Esophagus (tissue), 2 donors: ENCODE measurements around the gene MRAS. TPM values are rescaled to one million over a fixed set of nuclear protein-coding genes. Genes with fewer than 3 reads are reported as not detected.
A peak's percentile ranks its signal among the peaks of the same experiment; 100 is the strongest.
"Not testable (repeated sequence)": the region's sequence is repeated elsewhere in the genome, so short reads cannot be mapped to it uniquely, and the experiment has no call there.

Experiments
- H3K27ac ChIP-seq, 2 donors: one replicate each; pipeline ENCODE4 v1.5.1; 2013; ENCODE audit warnings: low read depth in 2 of 2, mild to moderate bottlenecking in 2 of 2, inconsistent platforms in 1 of 2, low read length in 1 of 2, moderate library complexity in 1 of 2
- H3K27me3 ChIP-seq, 2 donors: one replicate each; pipeline ENCODE4 v1.6.1; 2013; ENCODE audit warnings: low read length in 2 of 2, control low read depth in 1 of 2, mild to moderate bottlenecking in 1 of 2; ENCODE audit not compliant: insufficient read depth in 2 of 2, control insufficient read depth in 1 of 2
- H3K36me3 ChIP-seq, 2 donors: one replicate each; pipeline ENCODE4 v1.6.1; 2013; ENCODE audit warnings: low read length in 1 of 2; ENCODE audit not compliant: control insufficient read depth in 2 of 2, insufficient read depth in 2 of 2
- H3K4me1 ChIP-seq, 2 donors: one replicate each; pipeline ENCODE4 v1.6.1; 2013; ENCODE audit warnings: low read length in 1 of 2; ENCODE audit not compliant: control insufficient read depth in 2 of 2, insufficient read depth in 2 of 2
- H3K4me3 ChIP-seq, 2 donors: one replicate each; pipeline ENCODE4 v1.5.1; 2013; ENCODE audit warnings: low read length in 2 of 2, mild to moderate bottlenecking in 2 of 2, low read depth in 1 of 2, moderate library complexity in 1 of 2
- H3K9me3 ChIP-seq, 2 donors: one replicate each; pipeline ENCODE4 v1.6.1; 2013; ENCODE audit warnings: mild to moderate bottlenecking in 2 of 2, low read depth in 1 of 2, low read length in 1 of 2, moderate library complexity in 1 of 2; ENCODE audit not compliant: control insufficient read depth in 2 of 2, insufficient read depth in 1 of 2
- WGBS, 2 donors: extraction: QIAGEN DNeasy Blood & Tissue Kit; methylation state at CpG; one replicate each; pipeline ENCODE4 v1.1.7; 2013; 5-methylcytosine and 5-hydroxymethylcytosine counted together
- polyA plus RNA-seq, 2 donors: library from polyadenylated mRNA; stranded (reverse); fragments of 200-250 nt; gene quantifications; one replicate each; pipeline ENCODE4 v1.2.3, GENCODE V29; 2013
- donor health status: healthy with polysubstance abuse.
- donor health status: Bipolar disorder and iron deficiency.

MRAS gene
- polyA plus RNA-seq, 2 donors: 1.2 to 2.4 TPM

DNA sequence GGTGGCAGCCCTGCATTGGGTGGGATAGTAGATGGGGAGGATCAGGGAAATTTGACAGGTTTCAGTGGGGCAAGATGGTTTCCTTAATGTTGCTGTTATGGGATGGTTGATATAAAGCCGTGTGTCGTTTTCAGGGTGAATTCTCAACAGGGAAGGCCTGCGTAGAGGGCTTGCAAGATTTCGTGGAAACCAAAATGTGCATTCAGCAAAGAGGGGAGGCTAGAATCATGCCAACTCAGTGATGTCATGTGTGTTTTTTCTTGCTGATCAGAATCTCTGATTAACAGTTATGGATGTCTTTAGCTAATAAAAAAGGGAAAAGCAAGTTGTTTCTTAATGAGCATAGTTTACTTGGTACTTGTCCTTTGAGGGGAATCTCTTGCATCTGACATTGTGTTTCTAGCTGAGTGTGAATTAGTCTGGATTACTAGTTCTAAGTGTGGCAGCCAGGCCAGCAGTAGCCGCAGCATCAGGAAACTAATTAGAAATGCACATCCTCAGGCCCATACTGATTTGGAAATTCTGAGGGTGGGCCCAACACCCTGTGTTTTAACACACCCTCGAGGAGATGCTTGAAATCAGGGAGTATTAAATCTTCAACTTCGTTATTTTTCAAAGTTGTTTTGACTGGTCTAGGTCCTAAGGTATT lies 24.8 kb downstream of the MRAS start:
- Histone ChIP-seq H3K4me3 (no peak overlapping the region), H3K36me3 (no peaks in the 10 kb centered on the region), H3K9me3 (no peaks in the 10 kb centered on the region), H3K4me1 (no peaks in the 10 kb centered on the region), H3K27ac (no peak overlapping the region), H3K27me3 (no peaks in the 10 kb centered on the region)
- 89 to 95% methylated on average over 7 of the region's 7 CpGs for WGBS, 2 donors

GRCh38 chr3:138373736-138374094 lies 25.3 kb downstream of the MRAS start:
- 98% methylated on average over 5 of the region's 5 CpGs for WGBS, 2 donors
- no peaks in the 10 kb centered on the region for H3K36me3 ChIP-seq

DNA sequence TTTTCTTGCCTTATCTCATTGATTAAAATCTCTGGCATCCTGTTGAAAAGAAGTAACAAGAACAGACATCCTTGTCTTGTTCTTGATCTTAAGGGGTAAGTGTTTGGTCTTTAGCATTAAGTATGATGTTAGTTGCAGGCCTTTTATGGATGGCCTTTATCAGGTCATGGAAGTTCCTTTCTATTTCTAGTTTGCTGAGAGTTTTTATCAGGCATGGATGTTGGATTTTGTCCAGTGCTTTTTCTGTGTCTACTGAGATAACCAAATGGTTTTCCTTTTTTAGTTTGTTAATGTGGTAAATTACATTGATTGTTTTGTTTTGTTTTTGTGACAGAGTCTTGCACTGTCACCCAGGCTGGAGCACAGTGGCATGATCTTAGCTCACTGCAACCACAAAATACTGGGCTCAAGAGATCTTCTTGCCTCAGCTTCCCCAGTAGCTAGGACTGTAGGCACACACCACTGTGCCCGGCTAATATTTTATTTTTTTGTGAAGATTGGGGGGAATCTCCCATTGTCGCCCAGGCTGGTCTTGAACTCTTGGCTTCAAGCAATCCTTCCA lies 26.3 kb downstream of the MRAS start:
- Histone ChIP-seq H3K36me3 (no peaks in the 10 kb centered on the region), H3K27me3 (no peaks in the 10 kb centered on the region), H3K4me1 (no peaks in the 10 kb centered on the region), H3K9me3 (no peaks in the 10 kb centered on the region), H3K4me3 (no peak overlapping the region), H3K27ac (no peak overlapping the region)
- 49 to 72% methylated on average over 2 of the region's 2 CpGs for WGBS, 2 donors

More at GRCh38 chr3:138373736-138374094, 25.3 kb downstream of the MRAS start:
- Histone ChIP-seq H3K4me1 (no peaks in the 10 kb centered on the region), H3K27me3 (no peaks in the 10 kb centered on the region), H3K27ac (no peak overlapping the region), H3K9me3 (no peaks in the 10 kb centered on the region), H3K4me3 (no peak overlapping the region)

GRCh38 chr3:138375447-138375846 lies 27.1 kb downstream of the MRAS start:
- H3K27me3 ChIP-seq: no peaks in the 10 kb centered on the region
- 74 to 77% methylated on average over 4 of the region's 4 CpGs for WGBS, 2 donors
- no peaks in the 10 kb centered on the region for H3K9me3 ChIP-seq
- no peaks in the 10 kb centered on the region for H3K4me1 ChIP-seq
- no peaks in the 10 kb centered on the region for H3K36me3 ChIP-seq
- no peak overlapping the region for H3K27ac ChIP-seq
- H3K4me3 ChIP-seq: no peak overlapping the region

DNA sequence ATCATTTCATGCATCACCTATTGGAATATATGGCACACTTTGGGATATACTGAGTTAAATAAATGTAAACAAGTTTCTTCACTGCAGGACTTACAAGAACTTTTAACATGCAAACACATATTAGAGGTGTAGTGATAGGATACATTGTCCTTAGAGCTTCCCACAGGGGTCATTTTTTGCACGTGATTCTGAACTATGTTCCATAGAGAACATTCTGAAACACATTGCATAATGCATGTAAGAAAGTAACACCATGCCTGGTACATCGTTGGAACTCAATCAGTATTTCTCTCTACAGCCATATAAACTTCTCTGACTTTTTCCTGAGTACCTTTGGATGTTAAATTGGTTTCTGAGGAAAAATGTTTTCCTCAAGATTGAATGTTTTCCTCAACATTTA lies 28.3 kb downstream of the MRAS start:
- Histone ChIP-seq H3K4me1 (peaks cover 0 to 3% of the 10 kb centered on the region in 2 donors), H3K27me3 (no peaks in the 10 kb centered on the region), H3K27ac (no peak overlapping the region), H3K9me3 (no peaks in the 10 kb centered on the region), H3K36me3 (no peaks in the 10 kb centered on the region), H3K4me3 (no peak overlapping the region)
- WGBS, 2 donors: 73 to 77% methylated on average over 2 of the region's 2 CpGs

DNA sequence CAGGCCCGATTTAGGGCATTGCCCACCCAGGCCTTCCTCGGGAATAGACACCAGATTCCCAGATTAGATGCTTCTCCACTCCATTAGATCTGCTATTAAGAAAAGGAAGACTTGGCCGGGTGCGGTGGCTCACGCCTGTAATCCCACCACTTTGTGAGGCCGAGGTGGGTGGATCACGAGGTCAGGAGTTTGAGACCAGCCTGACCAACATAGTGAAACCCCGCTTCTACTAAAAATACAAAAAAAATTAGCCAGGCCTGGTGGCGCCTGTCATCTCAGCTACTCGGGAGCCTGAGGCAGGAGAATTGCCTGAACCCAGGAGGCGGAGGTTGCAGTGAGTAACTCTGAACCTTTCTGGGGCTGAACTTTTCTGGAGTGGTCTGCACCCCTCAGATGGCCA lies 28.8 kb downstream of the MRAS start:
- H3K27me3 ChIP-seq, H3K36me3 ChIP-seq, H3K27ac ChIP-seq, H3K4me3 ChIP-seq, H3K4me1 ChIP-seq, H3K9me3 ChIP-seq: not testable (repeated sequence)
- 92 to 95% methylated on average over 11 of the region's 11 CpGs for WGBS, 2 donors

GRCh38 chr3:138377804-138378203 lies 29.4 kb downstream of the MRAS start:
- 82 to 84% methylated on average over 5 of the region's 5 CpGs for WGBS, 2 donors
- Histone ChIP-seq H3K27me3 (no peaks in the 10 kb centered on the region), H3K36me3 (no peaks in the 10 kb centered on the region), H3K4me3 (no peak overlapping the region), H3K27ac (no peak overlapping the region), H3K9me3 (no peaks in the 10 kb centered on the region), H3K4me1 (peaks cover 0 to 9% of the 10 kb centered on the region in 2 donors)

DNA sequence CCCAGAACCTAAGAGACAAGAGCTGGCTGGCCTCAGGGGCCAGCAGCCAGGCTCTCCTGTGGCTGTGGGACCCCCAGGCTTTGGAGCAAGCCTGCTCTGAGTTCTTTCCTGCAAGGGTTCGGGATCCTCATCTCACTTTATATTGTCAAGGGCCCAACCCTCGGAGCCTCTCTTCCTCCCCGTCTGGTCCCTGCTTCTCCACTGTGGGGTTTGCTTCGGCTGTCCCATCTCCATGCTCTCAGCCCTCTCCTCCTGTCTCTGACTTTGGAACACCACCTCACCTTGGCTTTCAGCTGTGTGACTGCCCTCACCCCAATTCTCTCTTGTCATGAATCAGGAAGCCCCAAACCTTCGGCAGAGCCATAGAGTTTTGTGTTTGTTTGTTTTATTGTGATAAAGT lies 30.0 kb downstream of the MRAS start:
- Histone ChIP-seq H3K4me1 (peaks cover 0 to 9% of the 10 kb centered on the region in 2 donors), H3K36me3 (no peaks in the 10 kb centered on the region), H3K9me3 (no peaks in the 10 kb centered on the region), H3K27ac (no peak overlapping the region), H3K27me3 (no peaks in the 10 kb centered on the region), H3K4me3 (no peak overlapping the region)
- WGBS, 2 donors: 87 to 92% methylated on average over 5 of the region's 5 CpGs

- peaks cover 0 to 9% of the 10 kb centered on the region in 2 donors for H3K4me1 ChIP-seq
- WGBS, 2 donors: 86 to 100% methylated on average over 1 of the region's 1 CpG
- no peaks in the 10 kb centered on the region for H3K36me3 ChIP-seq
- H3K4me3 ChIP-seq: no peak overlapping the region
- no peak overlapping the region for H3K27ac ChIP-seq
- no peaks in the 10 kb centered on the region for H3K27me3 ChIP-seq
- no peaks in the 10 kb centered on the region for H3K9me3 ChIP-seq
Observed at GRCh38 chr3:138378990-138379389, 30.6 kb downstream of the MRAS start.

DNA sequence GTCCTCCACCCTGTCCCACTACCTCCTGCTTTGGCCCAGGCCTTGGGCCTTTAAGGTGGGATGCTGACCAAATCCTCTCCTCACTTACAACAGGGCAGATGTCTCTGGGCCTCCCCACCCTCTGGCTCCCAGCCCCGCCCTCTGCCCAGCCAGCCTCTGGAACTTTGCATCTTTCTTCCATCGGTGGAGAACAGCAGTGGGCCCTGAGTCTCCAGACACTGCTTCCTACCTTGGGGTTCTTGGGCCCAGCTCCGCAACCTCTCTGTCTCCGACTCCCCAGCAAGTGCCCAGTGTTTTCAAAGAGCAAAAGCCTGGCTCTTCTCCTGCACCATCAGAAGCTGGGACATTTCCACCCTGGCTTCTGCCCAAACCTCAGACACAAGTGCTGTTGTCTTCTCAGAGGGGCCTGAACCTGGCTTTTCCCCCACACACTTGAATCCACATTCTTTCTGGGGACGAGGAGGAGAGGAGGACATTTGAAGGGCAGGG lies 33.1 kb downstream of the MRAS start:
- Histone ChIP-seq H3K4me1 (peaks cover 0 to 9% of the 10 kb centered on the region in 2 donors), H3K27me3 (no peaks in the 10 kb centered on the region), H3K4me3 (no peak overlapping the region), H3K27ac (peak overlapping the region; percentile 47 to 57), H3K36me3 (no peaks in the 10 kb centered on the region), H3K9me3 (no peaks in the 10 kb centered on the region)
- 63 to 64% methylated on average over 5 of the region's 5 CpGs for WGBS, 2 donors
